ENCODE measurements around the gene PALLD.
A peak's percentile ranks its signal among the peaks of the same experiment; 100 is the strongest.

The PALLD gene

DNA sequence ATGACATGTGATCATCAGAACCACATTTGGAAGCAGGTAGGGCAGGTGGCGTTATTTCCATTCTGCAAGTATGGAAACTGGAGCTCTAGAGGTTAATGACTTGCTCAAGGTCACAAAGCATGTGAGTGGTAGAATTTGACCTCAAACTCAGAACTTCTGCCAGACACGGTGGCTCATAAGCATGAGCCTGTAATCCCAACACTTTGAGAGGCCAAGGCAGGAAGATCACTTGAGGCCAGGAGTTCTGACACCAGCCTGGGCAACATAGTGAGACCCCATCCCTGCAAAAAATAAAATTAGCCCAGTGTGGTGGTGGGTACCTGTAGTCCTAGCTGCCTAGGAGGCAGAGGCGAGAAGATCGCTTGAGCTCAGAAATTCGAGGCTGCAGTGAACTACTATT lies 139.2 kb downstream of the PALLD start:
- Histone ChIP-seq H3K36me3 (ENCODE audit: control insufficient read depth in 2 of 2, insufficient read depth in 1 of 2, low read length in 2 of 2) (no peaks in the 10 kb centered on the region), H3K4me3 (ENCODE audit: low read depth, low read length) (no peak overlapping the region), H3K9me3 (ENCODE audit: control insufficient read depth, insufficient read depth, low read depth, low read length) (no peaks in the 10 kb centered on the region), H3K27ac (ENCODE audit: extremely low read depth, low read depth, low read length) (no peak overlapping the region), H3K4me1 (ENCODE audit: control insufficient read depth, insufficient read depth, low read length) (peaks cover 19% of the 10 kb centered on the region)
- peak; percentile 92 for TF ChIP-seq ZNF121 (tag by site-specific recombination; IDR thresholded peaks at IDR 0.05)
- no peak for TF ChIP-seq ZNF146 (tag by site-specific recombination; IDR thresholded peaks at IDR 0.05)
- POLR2A ChIA-PET: no interaction called here
- CTCF ChIA-PET: interaction anchor here (1.5 kb wide), 1 partner anchor 50 kb away, joined by 5 read pairs; no protein-coding TSS in a partner anchor

DNA sequence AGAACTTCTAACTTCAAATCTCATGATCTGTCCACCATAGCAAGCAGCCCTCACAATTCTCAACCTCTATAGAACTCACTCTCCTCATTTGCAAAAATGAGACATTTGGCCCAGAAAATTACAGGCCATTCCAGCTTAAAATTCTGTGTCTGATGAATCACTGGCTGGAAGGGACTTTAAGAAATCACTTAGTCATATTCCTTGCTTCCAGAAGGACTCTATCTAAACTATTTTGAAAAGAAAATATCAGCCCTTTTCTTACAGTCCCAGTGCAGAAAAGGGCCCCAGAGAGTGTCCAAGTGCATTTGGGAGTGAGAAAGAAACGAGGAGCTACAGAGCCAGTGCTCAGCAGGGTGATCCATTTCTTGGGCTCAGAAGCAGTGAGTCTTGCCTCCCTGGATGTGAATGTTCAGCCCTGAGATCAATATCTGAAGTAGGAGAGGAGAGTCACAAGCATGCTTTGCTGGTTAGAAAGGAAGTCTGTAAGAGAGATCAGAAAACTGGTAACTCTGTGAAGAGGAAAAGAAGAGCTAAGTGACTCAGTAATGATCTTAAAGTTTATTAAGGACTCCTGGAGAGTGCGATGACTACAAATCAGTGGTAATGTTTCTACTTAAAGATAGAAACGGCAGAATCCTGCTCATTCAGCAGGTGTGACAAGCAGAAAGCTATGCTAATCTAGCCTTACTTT lies 139.8 kb downstream of the PALLD start:
- Histone ChIP-seq H3K4me3 (ENCODE audit: low read depth, low read length) (no peak overlapping the region), H3K27ac (ENCODE audit: extremely low read depth, low read depth, low read length) (no peak overlapping the region), H3K9me3 (ENCODE audit: control insufficient read depth, insufficient read depth, low read depth, low read length) (no peaks in the 10 kb centered on the region), H3K4me1 (ENCODE audit: control insufficient read depth, insufficient read depth, low read length) (peaks cover 19% of the 10 kb centered on the region), H3K36me3 (ENCODE audit: control insufficient read depth in 2 of 2, insufficient read depth in 1 of 2, low read length in 2 of 2) (no peaks in the 10 kb centered on the region)
- TF ChIP-seq, protein P1, sequence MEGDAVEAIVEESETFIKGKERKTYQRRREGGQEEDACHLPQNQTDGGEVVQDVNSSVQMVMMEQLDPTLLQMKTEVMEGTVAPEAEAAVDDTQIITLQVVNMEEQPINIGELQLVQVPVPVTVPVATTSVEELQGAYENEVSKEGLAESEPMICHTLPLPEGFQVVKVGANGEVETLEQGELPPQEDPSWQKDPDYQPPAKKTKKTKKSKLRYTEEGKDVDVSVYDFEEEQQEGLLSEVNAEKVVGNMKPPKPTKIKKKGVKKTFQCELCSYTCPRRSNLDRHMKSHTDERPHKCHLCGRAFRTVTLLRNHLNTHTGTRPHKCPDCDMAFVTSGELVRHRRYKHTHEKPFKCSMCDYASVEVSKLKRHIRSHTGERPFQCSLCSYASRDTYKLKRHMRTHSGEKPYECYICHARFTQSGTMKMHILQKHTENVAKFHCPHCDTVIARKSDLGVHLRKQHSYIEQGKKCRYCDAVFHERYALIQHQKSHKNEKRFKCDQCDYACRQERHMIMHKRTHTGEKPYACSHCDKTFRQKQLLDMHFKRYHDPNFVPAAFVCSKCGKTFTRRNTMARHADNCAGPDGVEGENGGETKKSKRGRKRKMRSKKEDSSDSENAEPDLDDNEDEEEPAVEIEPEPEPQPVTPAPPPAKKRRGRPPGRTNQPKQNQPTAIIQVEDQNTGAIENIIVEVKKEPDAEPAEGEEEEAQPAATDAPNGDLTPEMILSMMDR (tag by site-specific recombination; IDR thresholded peaks at IDR 0.05): no peak
- TF ChIP-seq ZNF140 (tag by site-specific recombination; IDR thresholded peaks at IDR 0.05) (no peak), ZBTB48 (tag by site-specific recombination; IDR thresholded peaks at IDR 0.05) (no peak), ZNF132 (tag by site-specific recombination; IDR thresholded peaks at IDR 0.05; ENCODE audit: borderline replicate concordance) (no peak), ZNF521 (tag by site-specific recombination; IDR thresholded peaks at IDR 0.05) (no peak), ZNF404 (tag by site-specific recombination; IDR thresholded peaks at IDR 0.05) (no peak), ZNF654 (tag by site-specific recombination; IDR thresholded peaks at IDR 0.05; ENCODE audit: low read depth) (no peak), ZNF677 (tag by site-specific recombination; IDR thresholded peaks at IDR 0.05) (peak; percentile 46; the same call in 1 of the 2 replicates)
- TF ChIP-seq, protein P2, sequence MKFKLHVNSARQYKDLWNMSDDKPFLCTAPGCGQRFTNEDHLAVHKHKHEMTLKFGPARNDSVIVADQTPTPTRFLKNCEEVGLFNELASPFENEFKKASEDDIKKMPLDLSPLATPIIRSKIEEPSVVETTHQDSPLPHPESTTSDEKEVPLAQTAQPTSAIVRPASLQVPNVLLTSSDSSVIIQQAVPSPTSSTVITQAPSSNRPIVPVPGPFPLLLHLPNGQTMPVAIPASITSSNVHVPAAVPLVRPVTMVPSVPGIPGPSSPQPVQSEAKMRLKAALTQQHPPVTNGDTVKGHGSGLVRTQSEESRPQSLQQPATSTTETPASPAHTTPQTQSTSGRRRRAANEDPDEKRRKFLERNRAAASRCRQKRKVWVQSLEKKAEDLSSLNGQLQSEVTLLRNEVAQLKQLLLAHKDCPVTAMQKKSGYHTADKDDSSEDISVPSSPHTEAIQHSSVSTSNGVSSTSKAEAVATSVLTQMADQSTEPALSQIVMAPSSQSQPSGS (tag by site-specific recombination; IDR thresholded peaks at IDR 0.05; ENCODE audit: low read depth): no peak
- ChIA-PET POLR2A (interaction anchor here (1.0 kb wide), 1 partner anchor 175 kb away, joined by 3 read pairs; no protein-coding TSS in a partner anchor), CTCF (interaction anchor here (0.6 to 1.5 kb wide), 2 partner anchors 21 to 50 kb away, joined by 4 to 5 read pairs; no protein-coding TSS in a partner anchor)

DNA sequence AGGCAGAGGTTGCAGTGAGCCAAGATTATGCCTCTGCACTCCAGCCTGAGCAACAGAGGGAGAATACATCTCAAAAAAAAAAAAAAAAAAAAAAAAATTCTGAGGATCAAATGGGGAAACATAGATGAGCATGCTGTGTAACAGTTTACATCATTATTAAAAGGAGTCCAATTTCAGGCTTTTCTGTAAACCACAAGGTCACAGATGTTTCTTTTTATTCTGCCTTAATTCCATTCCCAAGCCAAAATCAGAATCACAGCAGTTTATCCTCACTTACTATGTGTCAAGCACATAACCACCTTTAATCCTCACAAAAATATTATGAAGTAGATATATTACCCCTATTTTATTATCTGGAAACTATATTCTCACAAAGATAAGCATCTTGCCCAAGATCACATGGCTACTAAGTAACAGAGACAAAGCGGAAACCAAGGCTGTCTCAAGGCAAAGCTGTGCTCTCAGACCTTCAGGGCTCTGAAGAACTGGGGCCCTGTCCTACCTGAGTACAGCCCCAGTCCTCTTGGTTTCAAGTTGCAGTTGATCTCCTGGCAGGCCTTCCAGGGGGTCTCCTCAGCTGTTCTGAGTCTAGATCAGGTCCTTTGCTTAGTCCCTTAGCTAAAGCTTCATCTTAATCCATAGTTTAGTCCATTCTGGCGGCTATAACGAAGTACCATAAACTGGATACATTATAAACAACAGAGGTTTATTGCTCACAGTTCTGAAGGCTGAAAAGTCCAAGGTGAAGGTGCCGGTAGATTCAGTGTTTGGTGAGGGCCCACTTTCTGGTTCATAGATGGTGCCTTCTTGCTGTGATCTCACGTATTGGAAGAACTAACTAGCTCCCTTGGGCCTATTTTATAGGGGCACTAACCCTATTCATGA lies 141.3 kb downstream of the PALLD start:
- no peak overlapping the region for H3K4me3 ChIP-seq (ENCODE audit: low read depth, low read length)
- TF ChIP-seq GLIS1 (tag by site-specific recombination; IDR thresholded peaks at IDR 0.05) (peak; percentile 84), ZNF266 (tag by site-specific recombination; IDR thresholded peaks at IDR 0.05; ENCODE audit: low read depth) (peak; percentile 98), ZBTB17 (tag by site-specific recombination; IDR thresholded peaks at IDR 0.05) (0 out of 2 replicates have a peak, but pooled peaks have one; percentile 20), KLF16 (tag by site-specific recombination; IDR thresholded peaks at IDR 0.05) (no peak), ZNF777 (tag by site-specific recombination; IDR thresholded peaks at IDR 0.05; ENCODE audit: borderline replicate concordance) (no peak), ZSCAN16 (tag by site-specific recombination; IDR thresholded peaks at IDR 0.05) (no peak), OVOL3 (tag by site-specific recombination; IDR thresholded peaks at IDR 0.05) (no peak), ZNF423 (tag by site-specific recombination; IDR thresholded peaks at IDR 0.05) (no peak)
- TF ChIP-seq, protein P3, sequence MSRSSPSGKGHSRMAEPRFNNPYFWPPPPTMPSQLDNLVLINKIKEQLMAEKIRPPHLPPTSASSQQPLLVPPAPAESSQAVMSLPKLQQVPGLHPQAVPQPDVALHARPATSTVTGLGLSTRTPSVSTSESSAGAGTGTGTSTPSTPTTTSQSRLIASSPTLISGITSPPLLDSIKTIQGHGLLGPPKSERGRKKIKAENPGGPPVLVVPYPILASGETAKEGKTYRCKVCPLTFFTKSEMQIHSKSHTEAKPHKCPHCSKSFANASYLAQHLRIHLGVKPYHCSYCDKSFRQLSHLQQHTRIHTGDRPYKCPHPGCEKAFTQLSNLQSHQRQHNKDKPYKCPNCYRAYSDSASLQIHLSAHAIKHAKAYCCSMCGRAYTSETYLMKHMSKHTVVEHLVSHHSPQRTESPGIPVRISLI (tag by site-specific recombination; IDR thresholded peaks at IDR 0.05): peak; percentile 79; the same call in 1 of the 2 replicates
- TF ChIP-seq, protein P4, sequence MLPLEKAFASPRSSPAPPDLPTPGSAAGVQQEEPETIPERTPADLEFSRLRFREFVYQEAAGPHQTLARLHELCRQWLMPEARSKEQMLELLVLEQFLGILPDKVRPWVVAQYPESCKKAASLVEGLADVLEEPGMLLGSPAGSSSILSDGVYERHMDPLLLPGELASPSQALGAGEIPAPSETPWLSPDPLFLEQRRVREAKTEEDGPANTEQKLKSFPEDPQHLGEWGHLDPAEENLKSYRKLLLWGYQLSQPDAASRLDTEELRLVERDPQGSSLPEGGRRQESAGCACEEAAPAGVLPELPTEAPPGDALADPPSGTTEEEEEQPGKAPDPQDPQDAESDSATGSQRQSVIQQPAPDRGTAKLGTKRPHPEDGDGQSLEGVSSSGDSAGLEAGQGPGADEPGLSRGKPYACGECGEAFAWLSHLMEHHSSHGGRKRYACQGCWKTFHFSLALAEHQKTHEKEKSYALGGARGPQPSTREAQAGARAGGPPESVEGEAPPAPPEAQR (tag by site-specific recombination; IDR thresholded peaks at IDR 0.05): no peak
- TF ChIP-seq, protein P5, sequence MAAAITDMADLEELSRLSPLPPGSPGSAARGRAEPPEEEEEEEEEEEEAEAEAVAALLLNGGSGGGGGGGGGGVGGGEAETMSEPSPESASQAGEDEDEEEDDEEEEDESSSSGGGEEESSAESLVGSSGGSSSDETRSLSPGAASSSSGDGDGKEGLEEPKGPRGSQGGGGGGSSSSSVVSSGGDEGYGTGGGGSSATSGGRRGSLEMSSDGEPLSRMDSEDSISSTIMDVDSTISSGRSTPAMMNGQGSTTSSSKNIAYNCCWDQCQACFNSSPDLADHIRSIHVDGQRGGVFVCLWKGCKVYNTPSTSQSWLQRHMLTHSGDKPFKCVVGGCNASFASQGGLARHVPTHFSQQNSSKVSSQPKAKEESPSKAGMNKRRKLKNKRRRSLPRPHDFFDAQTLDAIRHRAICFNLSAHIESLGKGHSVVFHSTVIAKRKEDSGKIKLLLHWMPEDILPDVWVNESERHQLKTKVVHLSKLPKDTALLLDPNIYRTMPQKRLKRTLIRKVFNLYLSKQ (tag by site-specific recombination; IDR thresholded peaks at IDR 0.05; ENCODE audit: borderline replicate concordance): no peak
- H3K9me3 ChIP-seq (ENCODE audit: control insufficient read depth, insufficient read depth, low read depth, low read length): no peaks in the 10 kb centered on the region
- POLR2A ChIA-PET: interaction anchor here (0.5 to 1.0 kb wide), 2 partner anchors 20 to 174 kb away, joined by 3 to 5 read pairs; no protein-coding TSS in a partner anchor
- H3K36me3 ChIP-seq (ENCODE audit: control insufficient read depth in 2 of 2, insufficient read depth in 1 of 2, low read length in 2 of 2): no peaks in the 10 kb centered on the region
- CTCF ChIA-PET: interaction anchor here (0.9 kb wide), 1 partner anchor 52 kb away, joined by 3 read pairs; no protein-coding TSS in a partner anchor
- peak overlapping the region; percentile 37; the same call in 1 of the 2 replicates for H3K27ac ChIP-seq (ENCODE audit: extremely low read depth, low read depth, low read length)
- peaks cover 16% of the 10 kb centered on the region for H3K4me1 ChIP-seq (ENCODE audit: control insufficient read depth, insufficient read depth, low read length)

All from HEK293 (cell line).